HEK293T (cell line): ENCODE results near the gene NEK5.

Experiments
- ARNT ChIP-seq: fragments of 450-650 bp; IDR thresholded peaks from 2 replicates; pipeline ENCODE4 v1.6.1; 2017; ENCODE audit warnings: mild to moderate bottlenecking
- BHLHE40 ChIP-seq: fragments of 450-650 bp; IDR thresholded peaks from 2 replicates; pipeline ENCODE4 v1.6.1; 2016; ENCODE audit warnings: mild to moderate bottlenecking, moderate library complexity, borderline replicate concordance
- CTBP1 ChIP-seq: fragments of 450-650 bp; IDR thresholded peaks from 2 replicates; pipeline ENCODE4 v1.6.1; 2016; ENCODE audit warnings: borderline replicate concordance
- ELF4 ChIP-seq: fragments of 450-650 bp; IDR thresholded peaks from 2 replicates; pipeline ENCODE4 v1.6.1; 2017; ENCODE audit warnings: antibody characterized with exemption
- FOXA1 ChIP-seq: fragments of 450-650 bp; IDR thresholded peaks from 2 replicates; pipeline ENCODE4 v1.6.1; 2016; ENCODE audit warnings: mild to moderate bottlenecking
- FOXK2 ChIP-seq: fragments of 450-650 bp; IDR thresholded peaks from 2 replicates; pipeline ENCODE4 v1.6.1; 2016; ENCODE audit warnings: mild to moderate bottlenecking
- FOXM1 ChIP-seq: fragments of 450-650 bp; IDR thresholded peaks from 2 replicates; pipeline ENCODE4 v1.6.1; 2017; ENCODE audit warnings: mild to moderate bottlenecking, borderline replicate concordance
- HDGF ChIP-seq: fragments of 450-650 bp; IDR thresholded peaks from 2 replicates; pipeline ENCODE4 v1.6.1; 2017; ENCODE audit warnings: antibody characterized with exemption, borderline replicate concordance
- PKNOX1 ChIP-seq: fragments of 450-650 bp; IDR thresholded peaks from 2 replicates; pipeline ENCODE4 v1.6.1; 2016
- SP1 ChIP-seq: fragments of 450-650 bp; IDR thresholded peaks from 2 replicates; pipeline ENCODE4 v1.6.1; 2017
- SUZ12 ChIP-seq: fragments of 450-650 bp; IDR thresholded peaks from 2 replicates; pipeline ENCODE4 v1.6.1; 2016; ENCODE audit warnings: mild to moderate bottlenecking
- TARDBP ChIP-seq: fragments of 450-650 bp; IDR thresholded peaks from 2 replicates; pipeline ENCODE4 v1.6.1; 2016
- ZNF384 ChIP-seq: fragments of 450-650 bp; IDR thresholded peaks from 2 replicates; pipeline ENCODE4 v1.6.1; 2016

- TF ChIP-seq FOXM1 (no peak), FOXA1 (no peak), SP1 (no peak), ELF4 (no peak), ARNT (no peak), ZNF384 (no peak), PKNOX1 (no peak), HDGF (no peak), FOXK2 (no peak), TARDBP (no peak), BHLHE40 (no peak), SUZ12 (no peak), CTBP1 (no peak)
Measured at GRCh38 chr13:52027832-52028231, 101.0 kb downstream of the NEK5 start.
